Adipose tissue (tissue), 3 donors: ENCODE results near the gene ITGA11. TPM values are rescaled to one million over a fixed set of nuclear protein-coding genes. Genes with fewer than 3 reads are reported as not detected.

Experiments used
- H3K27ac ChIP-seq: one replicate; pipeline ENCODE4 v1.5.1; 2013; ENCODE audit warnings: low read depth, low read length
- WGBS, 3 donors: extraction: QIAGEN DNeasy Blood & Tissue Kit; methylation state at CpG; one replicate each; pipeline ENCODE4 v1.1.7; 2013; 5-methylcytosine and 5-hydroxymethylcytosine counted together
- polyA plus RNA-seq, 3 donors: library from polyadenylated mRNA; stranded (reverse); fragments of 200-250 nt; gene quantifications; one replicate each; pipeline ENCODE4 v1.2.3, GENCODE V29; 2013
- donor health status: healthy with polysubstance abuse.
- donor health status: Bipolar disorder and iron deficiency.
- donor health status: healthy.

Gene ITGA11
- polyA plus RNA-seq, 3 donors: 0.44 to 5.1 (median 0.56) TPM

DNA sequence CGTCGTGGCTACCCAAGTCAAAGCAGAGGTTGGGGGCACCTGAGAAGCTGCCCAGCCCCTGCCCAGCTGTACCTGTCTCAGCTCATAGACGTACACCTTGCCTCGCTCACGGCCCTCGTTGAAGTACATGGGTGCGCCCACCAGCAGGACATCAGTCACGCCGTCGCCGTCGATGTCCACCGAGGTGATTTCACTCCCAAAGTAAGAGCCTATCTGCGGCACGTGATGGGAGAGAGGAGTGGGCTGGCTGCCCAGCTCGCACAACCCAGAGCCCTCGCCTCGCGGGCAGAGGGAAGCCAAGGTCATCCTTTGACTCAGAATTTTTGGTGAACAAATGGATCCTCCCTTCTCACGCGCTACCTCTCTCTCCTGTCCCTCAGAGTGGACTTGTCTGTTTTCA, 99.7 kb downstream of the ITGA11 start:
- no peak overlapping the region for H3K27ac ChIP-seq
- WGBS, 3 donors: 82 to 93% (median 90%) methylated on average over 21 of the region's 21 CpGs

DNA sequence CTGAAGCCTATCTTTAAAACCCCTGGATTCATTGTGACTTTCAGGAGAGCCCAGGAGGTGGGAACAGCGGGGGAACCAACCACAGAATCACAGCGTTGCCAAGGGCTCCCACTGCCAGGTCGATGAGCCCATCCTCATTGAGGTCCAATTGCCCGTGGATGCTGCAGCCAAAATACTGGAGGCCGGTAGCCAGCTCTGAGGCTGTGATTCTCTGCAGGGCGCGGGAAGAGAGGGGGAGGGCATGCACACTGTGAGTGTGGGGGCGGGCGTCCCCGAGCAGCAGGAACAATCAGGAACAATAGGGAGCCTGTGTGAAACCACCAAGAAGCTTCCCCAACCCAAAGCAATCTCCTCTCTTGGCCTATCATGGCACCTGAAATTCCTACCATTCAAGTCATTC, 101.1 kb downstream of the ITGA11 start:
- H3K27ac ChIP-seq: no peak overlapping the region
- WGBS, 3 donors: 59 to 78% (median 75%) methylated on average over 10 of the region's 10 CpGs

DNA sequence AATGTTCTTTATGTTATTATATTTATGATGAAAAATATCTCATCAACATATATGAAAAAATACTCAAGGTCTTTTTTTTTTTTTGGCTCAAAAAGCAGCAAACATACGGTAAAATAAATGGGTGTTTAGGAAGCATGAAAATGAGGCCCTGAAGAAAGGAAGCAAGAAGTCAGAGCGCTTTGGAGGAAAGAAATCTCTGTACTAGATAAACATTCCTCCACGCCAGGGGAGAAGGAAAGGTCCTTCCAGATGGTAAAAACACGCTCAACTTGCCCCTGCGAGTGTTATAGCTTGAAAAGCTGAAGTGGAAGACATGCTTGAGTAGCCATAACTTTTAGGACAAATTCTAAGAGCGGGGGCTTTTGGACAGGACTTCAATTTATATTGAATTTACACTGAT, 101.5 kb downstream of the ITGA11 start:
- H3K27ac ChIP-seq: no peak overlapping the region
- 66 to 80% (median 71%) methylated on average over 6 of the region's 6 CpGs for WGBS, 3 donors

DNA sequence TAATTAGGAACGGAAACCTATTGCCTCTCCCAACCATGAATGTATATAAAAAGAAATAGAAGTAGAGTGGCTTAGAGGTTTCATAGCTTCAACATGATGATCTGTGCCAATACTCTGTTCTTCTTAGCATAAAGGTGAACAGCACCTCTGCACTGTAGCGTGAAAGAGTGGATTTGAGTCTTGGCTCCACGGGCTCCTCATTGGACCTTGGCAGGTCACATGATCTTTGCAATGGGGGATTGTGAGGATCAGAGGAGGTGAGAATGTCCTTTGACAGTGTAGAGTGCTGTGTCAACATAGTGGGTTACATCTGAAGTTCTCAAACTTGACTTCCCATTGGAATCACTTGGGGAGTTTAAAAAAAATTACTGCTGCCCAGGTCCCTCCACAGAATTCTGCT, 103.0 kb downstream of the ITGA11 start:
- WGBS, 3 donors: 91 to 96% (median 92%) methylated on average over 3 of the region's 3 CpGs
- H3K27ac ChIP-seq: no peak overlapping the region

DNA sequence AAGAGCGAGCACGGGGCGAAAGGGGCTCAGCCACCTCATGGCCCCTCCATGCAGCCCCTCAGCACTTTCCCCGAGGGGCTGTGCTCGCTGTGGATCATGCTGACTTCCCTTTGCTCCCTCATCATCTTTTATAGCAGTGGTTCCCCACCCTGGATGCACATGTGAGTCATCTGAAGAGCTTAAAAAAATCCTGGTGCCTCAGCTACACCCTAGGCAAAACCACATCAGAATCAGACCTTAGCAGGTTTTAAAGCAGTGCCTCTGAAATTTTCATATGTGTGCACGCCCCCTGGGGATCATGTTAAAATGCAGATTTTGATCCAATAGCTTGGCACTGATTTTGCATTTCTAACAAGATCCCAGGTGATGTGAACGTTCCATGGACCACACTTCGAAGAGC, 103.5 kb downstream of the ITGA11 start:
- WGBS, 3 donors: 75 to 83% (median 79%) methylated on average over 8 of the region's 8 CpGs
- no peak overlapping the region for H3K27ac ChIP-seq

DNA sequence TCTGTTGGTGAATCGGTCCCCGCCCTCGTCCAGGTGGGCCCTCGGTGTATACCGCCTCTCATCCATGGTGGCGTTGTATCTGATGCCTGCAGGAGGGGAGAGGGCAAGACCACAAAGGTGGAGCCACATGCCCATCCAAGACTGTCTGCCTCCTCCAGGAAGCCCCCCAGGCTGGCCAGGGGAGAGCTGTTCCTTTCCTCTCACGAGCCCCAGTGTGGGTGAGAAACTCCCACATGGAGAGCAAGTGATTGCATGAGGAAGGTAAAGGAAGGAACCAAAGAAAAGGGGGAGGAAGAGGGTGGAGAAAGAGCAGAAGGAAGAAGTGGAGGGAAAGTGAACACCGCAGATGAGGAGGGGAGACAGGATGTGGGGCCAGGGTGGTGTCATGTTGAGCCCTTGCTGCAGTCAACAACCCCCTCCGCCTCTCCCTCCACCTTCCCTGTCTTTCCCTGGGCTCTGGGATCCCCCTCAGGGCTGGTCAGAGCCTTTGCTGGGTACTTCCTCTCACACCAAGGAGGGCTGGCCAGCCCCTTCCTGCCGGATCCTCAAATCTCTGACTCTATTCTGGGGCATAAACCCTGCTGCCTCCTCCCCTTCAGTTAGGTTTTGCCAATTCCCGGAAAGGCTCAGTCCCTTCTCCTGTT, 105.1 kb downstream of the ITGA11 start:
- WGBS, 3 donors: 71 to 79% (median 76%) methylated on average over 11 of the region's 11 CpGs
- H3K27ac ChIP-seq: no peak overlapping the region

DNA sequence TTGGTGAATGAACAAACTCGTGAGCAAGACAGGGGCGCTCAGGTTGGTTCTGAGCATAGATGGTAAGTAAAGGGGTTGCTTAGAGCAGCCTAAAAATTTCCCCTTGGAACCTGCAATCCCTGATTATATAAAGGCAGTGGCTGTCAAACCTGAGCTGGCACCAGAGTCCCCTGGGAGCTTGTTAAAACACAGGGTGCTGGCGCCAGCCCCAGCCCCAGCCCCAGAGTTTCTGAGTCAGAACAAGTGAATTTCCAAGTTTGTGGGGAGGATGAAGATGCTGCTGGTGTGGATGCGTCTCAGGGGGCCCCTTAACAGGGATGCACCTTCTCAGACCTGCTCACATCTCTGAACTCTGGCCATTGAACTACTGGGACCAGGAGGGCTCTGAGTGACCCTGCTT, 106.2 kb downstream of the ITGA11 start:
- WGBS, 3 donors: 81 to 90% (median 89%) methylated on average over 4 of the region's 4 CpGs
- no peak overlapping the region for H3K27ac ChIP-seq

DNA sequence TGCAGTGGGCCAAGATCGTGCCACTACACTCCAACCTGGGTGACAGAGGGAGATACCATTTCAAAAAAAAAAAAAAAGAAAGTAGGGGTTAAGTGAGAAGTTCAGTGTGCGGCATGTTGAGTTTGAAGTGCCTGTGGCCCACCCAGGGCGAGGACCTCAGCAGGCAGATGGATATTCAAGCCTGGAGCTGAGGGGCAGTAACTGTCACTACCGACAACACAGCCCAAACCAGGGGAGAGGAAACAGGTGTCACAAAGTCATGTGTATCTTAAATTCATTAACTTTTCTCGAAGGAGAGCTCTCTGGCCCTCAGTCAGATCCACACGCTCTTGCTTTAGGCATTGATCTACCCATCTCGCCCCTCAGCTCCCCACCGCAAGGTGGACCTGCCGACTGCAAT, 109.2 kb downstream of the ITGA11 start:
- WGBS, 3 donors: 67 to 74% (median 72%) methylated on average over 9 of the region's 9 CpGs

DNA sequence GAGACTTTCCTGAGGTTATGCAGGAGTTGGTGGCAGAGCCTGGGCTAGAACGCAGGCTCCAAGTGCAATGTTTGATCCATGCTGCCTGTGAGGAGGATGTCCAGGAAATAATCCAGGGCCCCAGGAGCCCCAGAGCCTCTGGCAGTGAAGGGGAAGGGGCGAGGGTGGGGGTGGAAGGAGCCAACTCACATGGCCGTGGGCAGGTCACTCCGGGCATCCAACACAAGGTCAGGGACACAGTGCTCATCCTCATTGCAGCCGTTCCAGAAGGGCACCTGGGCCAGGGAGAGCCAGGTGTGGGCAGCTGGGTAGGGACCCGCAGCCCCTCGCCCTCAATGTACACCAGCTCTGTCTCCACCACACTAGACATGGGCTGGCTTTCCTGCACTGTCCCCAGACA, 110.7 kb downstream of the ITGA11 start:
- WGBS, 3 donors: 71 to 85% (median 80%) methylated on average over 7 of the region's 7 CpGs
- H3K27ac ChIP-seq: no peak overlapping the region

More for the DNA sequence above, 109.2 kb downstream of the ITGA11 start:
- no peak overlapping the region for H3K27ac ChIP-seq

DNA sequence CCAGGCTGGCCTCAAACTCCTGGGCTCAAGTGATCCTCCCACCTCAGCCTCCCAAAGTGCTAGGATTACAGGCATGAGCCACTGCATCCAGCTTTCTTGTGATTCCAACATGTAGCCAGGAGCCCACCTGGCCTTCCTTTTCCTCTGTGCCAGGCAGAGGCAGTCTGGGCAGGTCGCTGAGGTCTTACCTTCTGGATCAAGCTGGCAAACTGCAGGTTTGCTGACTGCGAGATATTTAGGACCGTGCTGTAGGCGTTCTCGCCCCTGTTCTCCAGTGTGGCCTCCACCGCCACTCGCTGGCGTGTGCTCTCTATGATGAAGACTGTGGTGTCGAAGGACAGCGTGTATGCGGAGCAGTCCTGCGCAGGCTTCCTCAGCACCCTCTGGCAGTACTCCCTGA, 112.0 kb downstream of the ITGA11 start:
- 96 to 97% (median 97%) methylated on average over 12 of the region's 12 CpGs for WGBS, 3 donors
- no peak overlapping the region for H3K27ac ChIP-seq

DNA sequence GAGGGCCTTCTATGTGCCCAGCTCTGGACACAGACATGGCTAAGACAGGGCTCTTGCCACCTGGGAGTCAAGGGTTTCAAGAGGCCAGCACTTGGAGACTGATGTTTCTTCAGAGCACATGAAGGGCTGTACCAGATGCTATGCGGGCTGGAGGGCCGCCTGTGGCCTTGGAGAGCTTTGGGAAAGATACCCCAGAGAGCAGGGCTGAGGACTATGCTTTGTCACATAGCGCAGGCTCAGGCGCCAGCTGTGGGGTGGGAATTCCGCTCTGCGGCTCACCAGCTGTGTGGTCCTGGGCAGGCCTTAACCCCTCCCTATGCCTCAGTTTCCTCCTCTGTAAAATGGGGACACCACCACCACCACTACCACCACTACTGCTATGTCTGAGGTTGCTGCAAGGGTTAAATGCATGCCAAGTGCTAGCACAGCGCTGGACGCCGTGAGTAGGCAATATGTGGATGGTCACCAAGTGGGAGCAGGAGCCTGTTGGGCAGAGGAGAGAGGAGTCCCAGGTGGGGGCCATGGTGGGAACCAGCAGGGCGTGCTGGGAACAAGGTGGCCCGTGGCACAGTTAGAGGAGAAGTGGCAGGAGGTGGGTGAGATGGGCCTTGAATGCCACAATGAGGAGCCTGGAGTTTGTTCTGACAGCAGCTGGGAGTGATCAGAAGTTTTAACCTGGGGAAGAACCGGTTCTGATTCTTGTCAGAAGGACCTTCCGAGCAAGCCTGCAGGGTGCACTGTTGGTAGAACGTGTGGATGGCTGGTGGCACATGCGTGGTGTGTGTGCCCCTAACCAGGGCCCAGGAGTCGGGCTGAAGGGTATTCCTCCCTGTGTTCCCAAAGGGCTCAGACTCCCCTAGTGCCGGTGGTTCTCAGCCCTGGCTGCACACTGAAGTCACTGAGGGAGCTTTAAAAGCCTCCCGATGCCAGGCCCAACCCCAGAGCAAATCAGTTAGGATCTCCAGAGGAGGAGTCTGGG, 112.7 kb downstream of the ITGA11 start:
- 86 to 93% (median 88%) methylated on average over 18 of the region's 18 CpGs for WGBS, 3 donors
- no peak overlapping the region for H3K27ac ChIP-seq

DNA sequence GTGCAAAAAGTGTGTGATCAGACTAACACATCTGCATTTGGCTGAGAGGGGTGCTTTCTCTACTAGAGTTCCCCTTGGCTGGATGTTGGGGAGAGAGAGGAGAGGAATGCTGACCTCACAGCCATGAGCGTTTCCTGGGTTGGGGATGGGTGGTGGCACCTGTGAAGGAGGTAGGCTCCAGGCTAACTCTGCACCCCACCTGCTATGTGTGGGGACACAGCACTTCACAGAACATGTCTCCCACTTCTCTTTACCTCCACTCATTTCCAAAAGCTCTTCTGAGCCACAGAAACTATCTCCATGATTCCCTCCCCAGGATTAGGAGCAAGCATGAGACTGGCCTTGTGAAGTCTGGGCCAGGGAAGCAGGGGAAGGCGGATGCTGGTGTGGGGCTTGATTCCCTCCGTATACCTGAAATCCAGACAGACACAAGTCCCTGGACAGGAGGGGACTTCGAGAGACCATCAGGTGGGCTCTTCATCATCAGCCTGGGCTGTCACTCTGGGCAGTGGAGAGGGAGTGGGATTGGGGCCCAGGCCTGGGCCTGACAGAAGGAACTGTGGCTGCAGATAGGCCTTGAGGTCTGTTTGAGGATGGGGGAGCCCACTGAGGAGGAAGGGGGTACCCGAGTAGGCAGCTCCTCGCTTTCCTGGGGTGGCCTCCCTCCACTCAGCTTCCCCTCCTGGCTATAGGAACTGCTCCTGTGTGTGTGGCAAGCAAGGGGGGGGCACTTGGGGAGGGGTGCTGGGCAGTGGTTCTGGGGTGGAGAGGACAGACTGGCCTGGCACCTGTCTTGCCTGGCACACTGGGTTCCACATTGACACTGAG, 113.7 kb downstream of the ITGA11 start:
- WGBS, 3 donors: 79 to 88% (median 86%) methylated on average over 6 of the region's 6 CpGs
- H3K27ac ChIP-seq: no peak overlapping the region

DNA sequence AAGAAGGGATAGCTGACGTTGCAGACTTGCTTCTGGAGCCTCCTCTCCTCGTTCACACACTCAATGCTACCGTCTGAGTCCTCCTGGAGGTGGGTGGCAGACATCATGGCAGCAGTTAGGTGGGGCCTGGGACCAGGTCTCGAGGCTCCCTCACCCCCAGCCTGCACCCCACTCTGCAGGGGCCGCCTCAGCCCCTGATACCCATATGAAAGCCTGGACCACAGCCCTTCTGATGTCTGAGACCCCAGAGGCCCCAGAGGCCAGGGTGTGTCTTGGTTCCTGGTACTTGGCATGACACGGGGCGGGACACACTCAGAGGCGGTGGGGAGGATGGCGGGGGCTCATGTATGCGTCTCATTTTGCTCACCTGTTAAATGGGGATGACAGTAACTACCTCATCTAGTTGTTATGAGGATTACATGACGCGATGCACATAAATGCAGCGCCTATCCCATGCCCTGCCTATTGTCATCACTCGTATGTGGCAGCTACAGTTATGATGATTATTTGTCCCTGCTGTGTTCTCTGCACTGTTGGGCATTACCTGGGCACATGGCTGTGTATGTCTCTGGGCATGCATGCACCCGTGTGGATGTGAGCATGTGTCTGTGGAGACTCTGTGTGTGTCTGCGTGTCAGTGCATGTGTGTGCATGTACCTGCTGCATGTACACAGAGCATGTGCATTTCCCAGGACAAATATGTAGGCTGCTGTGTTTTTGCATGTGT, 114.5 kb downstream of the ITGA11 start:
- 84 to 92% (median 87%) methylated on average over 16 of the region's 16 CpGs for WGBS, 3 donors
- H3K27ac ChIP-seq: no peak overlapping the region

DNA sequence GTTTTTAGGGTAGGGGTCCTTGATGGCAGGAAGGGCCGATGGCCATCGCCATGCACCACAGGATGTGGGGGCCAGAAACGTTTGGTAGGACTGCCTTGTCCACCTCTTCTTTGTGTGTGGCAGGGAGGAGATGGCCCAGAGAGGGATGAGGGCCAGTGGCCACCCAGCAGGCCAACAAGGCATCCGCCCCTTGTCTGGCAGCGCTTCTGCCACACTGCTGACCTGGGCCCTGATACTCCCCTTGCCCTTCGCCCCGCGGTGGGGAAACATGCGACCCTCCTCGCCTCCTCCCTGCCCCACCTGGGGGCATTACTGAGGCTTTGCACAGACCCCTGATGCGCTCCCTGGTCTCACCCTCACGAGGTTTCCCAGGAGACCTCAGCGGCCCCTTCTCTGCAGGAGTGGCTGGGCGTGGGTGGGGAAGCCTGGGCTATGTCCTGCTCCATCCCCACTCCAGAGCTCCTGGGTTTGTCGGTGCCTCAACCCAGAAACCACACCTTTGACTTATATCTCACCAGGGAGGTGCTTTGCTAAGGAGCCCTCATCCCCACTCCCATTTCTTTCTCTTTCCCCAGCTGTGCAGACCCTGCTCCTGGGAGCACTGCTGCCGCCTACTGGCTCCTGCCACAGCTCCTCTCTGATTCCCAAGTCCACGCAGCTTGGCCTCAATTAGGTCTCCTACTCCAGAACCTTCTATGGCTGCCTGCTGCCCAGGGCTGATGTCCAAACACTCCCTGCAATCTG, 115.7 kb downstream of the ITGA11 start:
- H3K27ac ChIP-seq: no peak overlapping the region
- 77 to 80% (median 79%) methylated on average over 17 of the region's 17 CpGs for WGBS, 3 donors

DNA sequence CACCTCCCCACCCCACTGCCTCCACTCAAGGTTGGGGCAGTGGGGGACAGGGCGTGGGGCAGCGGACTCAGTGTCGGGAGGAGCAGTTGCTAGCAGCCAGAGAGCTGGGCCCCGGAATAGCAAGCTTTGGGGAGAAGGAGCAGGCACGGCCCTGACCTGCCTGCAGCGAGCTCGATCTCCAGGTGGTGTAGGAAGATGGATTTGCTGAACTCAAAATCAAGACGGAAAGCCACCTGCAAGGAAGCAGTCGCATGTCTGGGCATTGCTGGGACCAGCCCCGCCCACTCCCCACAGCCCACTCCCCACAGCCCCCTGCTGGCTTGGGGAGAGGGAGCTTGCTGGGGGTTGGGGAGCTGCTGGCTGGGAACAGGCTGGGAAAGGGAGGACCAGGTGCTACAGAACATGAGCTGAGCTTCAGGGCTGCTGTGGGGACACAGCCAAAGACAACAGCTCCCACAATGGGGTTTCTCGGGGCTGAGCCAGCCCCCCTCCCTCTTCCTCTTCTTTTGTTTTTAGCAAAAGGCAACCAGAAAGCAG, 116.4 kb downstream of the ITGA11 start:
- H3K27ac ChIP-seq: no peak overlapping the region
- whole genome bisulfite sequencing, 3 donors: 77 to 83% (median 82%) methylated on average over 11 of the region's 11 CpGs

DNA sequence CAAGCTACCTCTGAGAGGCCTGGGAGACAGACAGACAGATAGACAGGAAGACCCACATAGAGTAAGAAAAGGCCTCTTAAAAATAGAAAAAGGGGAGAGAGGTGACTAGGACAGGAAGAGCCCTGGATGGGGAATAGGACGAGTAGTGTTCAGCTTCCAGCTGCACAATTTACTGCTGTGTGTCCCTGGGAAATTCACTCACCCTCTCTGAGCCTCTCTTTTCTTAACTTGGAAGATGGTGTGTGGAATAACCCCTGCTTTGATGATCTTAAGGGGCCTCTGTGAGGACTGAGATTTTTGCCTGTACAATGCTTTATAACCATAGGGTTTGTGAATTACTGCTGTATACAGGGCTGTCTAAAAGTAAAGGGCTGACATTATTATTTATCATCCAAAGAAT, 116.9 kb downstream of the ITGA11 start:
- 73 to 81% (median 74%) methylated on average over 1 of the region's 1 CpG for WGBS, 3 donors
- H3K27ac ChIP-seq: no peak overlapping the region

DNA sequence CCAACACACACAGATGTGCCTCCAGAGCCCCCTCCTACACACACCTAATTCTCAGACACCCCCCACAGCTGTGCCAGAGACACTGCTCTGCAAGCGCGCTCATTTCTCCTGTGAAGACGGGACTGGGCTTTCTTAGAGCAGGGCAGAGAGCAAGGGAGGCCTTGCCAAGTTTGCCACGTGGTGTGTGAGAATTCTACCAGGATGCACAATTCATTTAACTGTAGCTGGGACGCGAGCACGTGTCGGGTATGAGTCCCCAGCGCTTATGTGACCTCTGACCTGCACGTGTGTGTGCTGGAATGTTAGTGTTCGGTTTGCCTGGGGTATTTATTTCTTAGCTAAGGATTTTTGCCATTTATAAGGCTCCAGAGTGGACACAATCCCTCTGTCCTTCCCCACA, 117.4 kb downstream of the ITGA11 start:
- no peak overlapping the region for H3K27ac ChIP-seq
- WGBS, 3 donors: 51 to 83% (median 74%) methylated on average over 11 of the region's 11 CpGs
